T47D (cell line): ENCODE measurements around the gene SAXO1.

ENCODE experiments used
- DNase-seq, 2 experiments: peaks; one replicate each; pipeline versions ENCODE4 v3.0.0 to v3.0.0-alpha.2; 2011 to 2012; ENCODE audit warnings: low read depth in 1 of 2, low spot score in 1 of 2
- JUND ChIP-seq: IDR thresholded peaks from 2 replicates; pipeline ENCODE4 v1.6.1; 2012; ENCODE audit warnings: low read depth
- in situ Hi-C: cut with HindIII; loops from 2 replicates; pipeline ENCODE4 v1.10.0; 2016; ENCODE audit warnings: low sequenced_read_pairs, low pct_unique_long_range_greater_than_20kb

The SAXO1 gene

GRCh38 chr9:18990494-18990893, 42.5 kb downstream of the SAXO1 start:
- in situ Hi-C loops = no loop called here
- no peak for DNase-seq
- TF ChIP-seq JUND = no peak

GRCh38 chr9:18989865-18990264, 43.1 kb downstream of the SAXO1 start:
- TF ChIP-seq JUND = no peak
- DNase-seq = no peak
- in situ Hi-C loops = no loop called here

- no peak for DNase-seq
- no peak for TF ChIP-seq JUND
- in situ Hi-C loops = no loop called here
These were observed 43.9 kb downstream of the SAXO1 start for GRCh38 chr9:18989097-18989496.

- TF ChIP-seq JUND = no peak
- DNase-seq = no peak
- in situ Hi-C loops = no loop called here
These were observed 45.0 kb downstream of the SAXO1 start for GRCh38 chr9:18988003-18988402.

GRCh38 chr9:18985996-18986395, 47.0 kb downstream of the SAXO1 start:
- no peak for TF ChIP-seq JUND
- DNase-seq = no peak
- in situ Hi-C loops = no loop called here

GRCh38 chr9:18985464-18985951, 47.5 kb downstream of the SAXO1 start:
- no peak for DNase-seq
- in situ Hi-C loops = no loop called here
- no peak for TF ChIP-seq JUND

GRCh38 chr9:18982262-18982620, 50.8 kb downstream of the SAXO1 start:
- in situ Hi-C loops = no loop called here
- no peak for TF ChIP-seq JUND
- no peak for DNase-seq

- in situ Hi-C loops = no loop called here
- TF ChIP-seq JUND = no peak
- no peak for DNase-seq
These were observed 51.3 kb downstream of the SAXO1 start for GRCh38 chr9:18981476-18982261.

- TF ChIP-seq JUND = no peak
- DNase-seq = no peak
- in situ Hi-C loops = no loop called here
These were observed 52.8 kb downstream of the SAXO1 start for GRCh38 chr9:18980189-18980588.

GRCh38 chr9:18979367-18979766, 53.6 kb downstream of the SAXO1 start:
- no peak for DNase-seq
- TF ChIP-seq JUND = no peak
- in situ Hi-C loops = no loop called here

GRCh38 chr9:18978188-18978587, 54.8 kb downstream of the SAXO1 start:
- TF ChIP-seq JUND = no peak
- DNase-seq = no peak
- in situ Hi-C loops = no loop called here

GRCh38 chr9:18976709-18977531, 56.1 kb downstream of the SAXO1 start:
- in situ Hi-C loops = no loop called here
- no peak for TF ChIP-seq JUND
- DNase-seq = no peak

GRCh38 chr9:18976221-18976708, 56.7 kb downstream of the SAXO1 start:
- in situ Hi-C loops = no loop called here
- DNase-seq = no peak

More at GRCh38 chr9:18976221-18976708, 56.7 kb downstream of the SAXO1 start:
- TF ChIP-seq JUND = no peak
